DND-41 (cell line): ENCODE measurements around the gene FSTL1.
A peak's percentile ranks its signal among the peaks of the same experiment; 100 is the strongest.

Experiments
- ATAC-seq: fragments of 200-7000 bp; cut with Tn5 transposase; 3 replicates; pipeline ENCODE4 v1.9.1; 2021; ENCODE audit warnings: low read depth; ENCODE audit not compliant: insufficient read depth
- DNase-seq: peaks from one replicate; pipeline ENCODE4 v3.0.0-alpha.2; 2020
- H2AFZ ChIP-seq: 2 replicates; pipeline ENCODE4 v1.6.0; 2012; ENCODE audit warnings: low read depth, low read length
- H3K27ac ChIP-seq: 2 replicates; pipeline ENCODE4 v1.5.1; 2012; ENCODE audit warnings: low read length, inconsistent platforms
- H3K27me3 ChIP-seq: fragments of 200-600 bp; sonication (generic); 2 replicates; pipeline ENCODE4 v1.6.0; 2012; ENCODE audit warnings: low read length, mild to moderate bottlenecking, inconsistent platforms; ENCODE audit not compliant: insufficient read depth, poor library complexity
- H3K36me3 ChIP-seq: 2 replicates; pipeline ENCODE4 v1.5.1; 2012; ENCODE audit warnings: low read length, inconsistent platforms; ENCODE audit not compliant: insufficient read depth
- H3K4me1 ChIP-seq: 2 replicates; pipeline ENCODE4 v1.5.1; 2012; ENCODE audit warnings: mild to moderate bottlenecking, low read length; ENCODE audit not compliant: insufficient read depth
- H3K4me2 ChIP-seq: 2 replicates; pipeline ENCODE4 v1.6.0; 2012; ENCODE audit warnings: mild to moderate bottlenecking, moderate library complexity, low read length, inconsistent platforms; ENCODE audit not compliant: insufficient read depth
- H3K4me3 ChIP-seq, 2 experiments: fragments of 200-600 bp in 1 of 2; shearing (Covaris generic) in 1 of 2; 2 replicates each; pipeline ENCODE4 v1.5.1; 2012 to 2016; ENCODE audit warnings: inconsistent platforms in 2 of 2, low read length in 2 of 2, mild to moderate bottlenecking in 2 of 2, low read depth in 1 of 2, moderate library complexity in 1 of 2
- H3K79me2 ChIP-seq: 2 replicates; pipeline ENCODE4 v1.6.0; 2012; ENCODE audit warnings: low read length, inconsistent platforms; ENCODE audit not compliant: insufficient read depth
- H3K9ac ChIP-seq: 2 replicates; pipeline ENCODE4 v1.6.0; 2012; ENCODE audit warnings: low read depth, mild to moderate bottlenecking, inconsistent platforms, low read length, moderate library complexity
- H3K9me3 ChIP-seq: 2 replicates; pipeline ENCODE4 v1.5.1; 2012; ENCODE audit warnings: low read length, moderate library complexity, mild to moderate bottlenecking, inconsistent platforms; ENCODE audit not compliant: insufficient read depth, severe bottlenecking
- H4K20me1 ChIP-seq: 2 replicates; pipeline ENCODE4 v1.6.0; 2012; ENCODE audit warnings: low read length; ENCODE audit not compliant: insufficient read depth
- EZH2 ChIP-seq: IDR thresholded peaks from 3 replicates; pipeline ENCODE4 v1.6.1; 2012; ENCODE audit warnings: borderline replicate concordance, low read depth, mild to moderate bottlenecking, moderate library complexity, low read length, inconsistent platforms; ENCODE audit not compliant: severe bottlenecking
- TF ChIP-seq, protein P1 (sequence below): IDR thresholded peaks from 2 replicates; pipeline ENCODE4 v1.5.1; 2012; ENCODE audit warnings: borderline replicate concordance, low read length, moderate library complexity, mild to moderate bottlenecking; ENCODE audit not compliant: poor library complexity, severe bottlenecking; ENCODE audit errors: extremely low read depth

The FSTL1 gene

DNA sequence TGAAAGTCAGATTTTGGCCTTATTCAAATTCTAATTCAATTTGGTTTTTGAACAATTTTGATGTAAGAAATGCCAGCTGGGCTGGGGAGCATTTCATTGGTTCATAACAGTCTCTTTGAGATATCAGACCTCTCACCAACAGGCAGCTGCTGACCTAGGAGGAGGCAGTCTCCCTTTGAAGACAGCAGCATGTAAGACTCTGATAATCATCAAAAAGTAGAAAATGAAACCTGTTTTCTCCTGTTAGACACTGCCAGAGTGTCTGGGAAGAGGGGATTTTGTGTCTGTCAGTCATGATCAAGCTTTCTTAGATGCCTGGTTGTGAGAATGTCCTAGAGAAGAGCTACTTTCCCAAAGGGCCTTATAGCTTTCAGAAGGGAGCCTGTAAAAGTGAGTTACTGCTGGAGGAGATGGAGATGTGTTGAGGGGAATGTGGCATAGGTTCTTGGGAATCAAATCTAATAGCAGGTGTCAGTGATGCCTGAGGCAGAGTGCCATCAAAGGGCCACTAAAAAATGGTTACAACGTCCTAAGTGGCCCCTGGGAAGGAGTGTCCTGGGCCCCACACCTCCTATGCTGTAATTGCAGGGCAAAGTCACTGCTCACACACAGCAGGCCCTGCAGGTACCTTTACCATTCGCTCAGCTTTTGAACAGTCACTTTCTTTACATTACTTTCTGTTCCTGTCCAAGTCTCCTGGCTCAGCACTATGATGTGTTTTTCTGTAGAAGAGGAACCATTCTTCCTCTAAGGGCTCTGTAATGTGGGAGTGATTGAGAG is 43.1 kb downstream of the FSTL1 start:
- no peak for TF ChIP-seq EZH2
- TF ChIP-seq, protein P1, sequence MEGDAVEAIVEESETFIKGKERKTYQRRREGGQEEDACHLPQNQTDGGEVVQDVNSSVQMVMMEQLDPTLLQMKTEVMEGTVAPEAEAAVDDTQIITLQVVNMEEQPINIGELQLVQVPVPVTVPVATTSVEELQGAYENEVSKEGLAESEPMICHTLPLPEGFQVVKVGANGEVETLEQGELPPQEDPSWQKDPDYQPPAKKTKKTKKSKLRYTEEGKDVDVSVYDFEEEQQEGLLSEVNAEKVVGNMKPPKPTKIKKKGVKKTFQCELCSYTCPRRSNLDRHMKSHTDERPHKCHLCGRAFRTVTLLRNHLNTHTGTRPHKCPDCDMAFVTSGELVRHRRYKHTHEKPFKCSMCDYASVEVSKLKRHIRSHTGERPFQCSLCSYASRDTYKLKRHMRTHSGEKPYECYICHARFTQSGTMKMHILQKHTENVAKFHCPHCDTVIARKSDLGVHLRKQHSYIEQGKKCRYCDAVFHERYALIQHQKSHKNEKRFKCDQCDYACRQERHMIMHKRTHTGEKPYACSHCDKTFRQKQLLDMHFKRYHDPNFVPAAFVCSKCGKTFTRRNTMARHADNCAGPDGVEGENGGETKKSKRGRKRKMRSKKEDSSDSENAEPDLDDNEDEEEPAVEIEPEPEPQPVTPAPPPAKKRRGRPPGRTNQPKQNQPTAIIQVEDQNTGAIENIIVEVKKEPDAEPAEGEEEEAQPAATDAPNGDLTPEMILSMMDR = no peak
- H4K20me1 ChIP-seq = no peaks in the 10 kb centered on the region
- no peaks in the 10 kb centered on the region for H3K9me3 ChIP-seq
- no peak overlapping the region for H3K4me2 ChIP-seq
- no peak overlapping the region for H3K27ac ChIP-seq
- H3K79me2 ChIP-seq = no peaks in the 10 kb centered on the region
- no peak for DNase-seq
- no peak overlapping the region for H2AFZ ChIP-seq
- no peak overlapping the region for H3K9ac ChIP-seq
- peak; percentile 76 for ATAC-seq
- H3K36me3 ChIP-seq = no peaks in the 10 kb centered on the region
- H3K4me3 ChIP-seq = no peak overlapping the region
- no peaks in the 10 kb centered on the region for H3K27me3 ChIP-seq
- H3K4me1 ChIP-seq = no peaks in the 10 kb centered on the region

DNA sequence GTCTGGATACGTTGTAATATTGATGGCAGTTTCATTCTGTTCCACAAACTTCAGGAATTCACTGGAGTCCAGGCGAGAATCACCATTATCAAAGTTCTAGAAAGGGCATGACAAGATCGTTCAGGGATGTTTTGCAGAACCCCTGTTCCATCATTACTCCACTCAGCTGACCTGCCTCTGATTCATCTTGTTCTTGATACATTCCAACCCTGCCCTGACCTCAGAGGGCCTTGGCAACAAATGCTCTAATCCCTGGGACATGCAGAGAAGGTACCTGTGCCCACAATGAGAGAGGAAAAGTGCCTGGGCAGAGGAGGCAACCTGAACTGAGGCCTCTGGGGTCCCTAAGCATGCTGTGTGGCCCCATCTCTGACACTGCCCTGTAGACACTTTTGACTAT is 45.9 kb downstream of the FSTL1 start:
- no peaks in the 10 kb centered on the region for H3K36me3 ChIP-seq
- ATAC-seq = no peak
- no peak overlapping the region for H3K27ac ChIP-seq
- no peak for DNase-seq
- no peaks in the 10 kb centered on the region for H4K20me1 ChIP-seq
- TF ChIP-seq, protein P1 = no peak
- TF ChIP-seq EZH2 = no peak
- H3K4me2 ChIP-seq = no peak overlapping the region
- H3K9me3 ChIP-seq = no peaks in the 10 kb centered on the region
- H3K4me3 ChIP-seq = no peak overlapping the region
- H3K4me1 ChIP-seq = no peaks in the 10 kb centered on the region
- H3K27me3 ChIP-seq = no peaks in the 10 kb centered on the region
- no peak overlapping the region for H2AFZ ChIP-seq
- no peak overlapping the region for H3K9ac ChIP-seq
- no peaks in the 10 kb centered on the region for H3K79me2 ChIP-seq

DNA sequence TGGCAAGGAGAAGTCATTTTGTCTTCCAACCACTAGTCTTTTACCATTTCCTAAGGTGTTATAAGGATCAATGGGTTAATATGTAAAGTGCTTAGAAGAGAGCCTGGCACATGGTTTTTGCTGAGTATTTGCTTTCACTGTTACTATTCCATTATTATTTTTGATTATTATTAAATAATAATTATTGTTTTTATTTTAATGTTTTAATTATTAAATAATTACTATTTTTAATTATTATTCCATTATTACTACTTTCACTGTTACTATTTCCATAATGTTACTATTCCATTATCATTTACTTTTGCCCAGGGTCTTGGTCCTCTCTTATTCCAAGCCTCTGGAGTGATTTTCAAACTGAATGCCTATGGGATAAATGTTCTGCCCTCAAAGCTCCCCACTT is 48.5 kb downstream of the FSTL1 start:
- H3K4me3 ChIP-seq = no peak overlapping the region
- no peaks in the 10 kb centered on the region for H3K9me3 ChIP-seq
- no peak overlapping the region for H3K4me2 ChIP-seq
- ATAC-seq = no peak
- no peak overlapping the region for H3K27ac ChIP-seq
- H3K9ac ChIP-seq = no peak overlapping the region
- no peak overlapping the region for H2AFZ ChIP-seq
- no peak for DNase-seq
- H3K27me3 ChIP-seq = no peaks in the 10 kb centered on the region
- no peak for TF ChIP-seq EZH2
- TF ChIP-seq, protein P1 = no peak
- H4K20me1 ChIP-seq = no peaks in the 10 kb centered on the region
- H3K36me3 ChIP-seq = no peaks in the 10 kb centered on the region
- no peaks in the 10 kb centered on the region for H3K79me2 ChIP-seq
- H3K4me1 ChIP-seq = no peaks in the 10 kb centered on the region
